Measurements from ENCODE around the gene SETD3.

SETD3 gene

DNA sequence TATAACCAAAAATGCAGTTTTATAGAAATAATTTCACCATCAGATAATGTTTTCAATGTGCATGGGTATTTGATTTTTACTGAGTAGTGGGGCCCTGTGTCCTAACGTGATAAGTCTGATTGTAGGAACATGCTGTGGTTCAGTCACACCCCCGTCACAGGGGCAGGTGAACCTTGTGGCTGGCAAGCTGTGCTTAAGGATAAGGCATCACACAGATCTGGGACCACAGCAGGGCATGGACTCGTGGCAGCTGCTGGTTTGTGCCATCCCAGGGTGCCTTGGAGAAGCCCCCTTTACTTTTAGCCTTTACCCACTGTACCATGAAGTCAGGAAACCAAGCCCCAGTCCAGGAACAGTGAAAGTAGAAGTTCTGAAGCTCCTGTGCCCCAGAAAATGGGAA is 17.2 kb upstream of the SETD3 start:
- DNase-seq (ENCODE audit: low read depth, low spot score) = no peak

DNA sequence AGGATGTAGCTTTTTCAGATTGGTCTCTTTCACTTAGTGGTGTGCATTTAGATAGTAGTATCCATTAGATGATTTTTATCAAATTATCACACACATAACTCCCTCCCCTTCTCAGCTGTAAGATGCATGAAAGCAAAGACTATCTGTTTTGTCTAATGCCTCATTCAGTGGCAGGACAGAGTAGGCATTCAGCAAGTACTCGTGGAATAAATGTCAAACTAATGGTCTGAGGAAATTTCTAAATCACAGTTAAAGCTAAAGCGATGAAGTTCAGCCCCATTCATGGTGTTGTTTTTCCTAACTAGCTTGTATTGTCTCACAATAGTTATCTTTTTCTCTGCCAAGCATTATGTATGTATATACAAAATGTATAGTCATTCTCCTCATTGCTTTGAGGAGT is 16.7 kb upstream of the SETD3 start:
- DNase-seq (ENCODE audit: low read depth, low spot score) = no peak

DNA sequence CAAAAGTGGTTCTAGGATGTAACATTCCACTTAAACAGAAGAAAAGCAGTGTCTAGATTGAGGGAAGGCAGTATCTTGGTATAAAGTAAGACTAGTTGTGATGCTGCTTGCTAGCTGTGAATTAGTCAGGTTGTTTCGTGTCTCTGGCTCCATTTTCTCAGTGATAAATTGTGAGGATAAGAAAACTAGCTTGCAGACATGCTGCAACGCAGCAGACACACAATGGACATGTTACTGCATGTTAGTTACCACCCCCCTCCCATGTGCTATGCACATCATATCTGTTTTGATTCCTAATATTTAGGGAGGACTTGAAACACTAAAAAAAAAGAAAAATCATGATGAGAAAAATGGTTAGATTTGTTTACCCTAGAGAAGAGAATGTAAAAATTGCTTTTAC is 3.4 kb upstream of the SETD3 start:
- DNase-seq (ENCODE audit: low read depth, low spot score) = no peak

DNA sequence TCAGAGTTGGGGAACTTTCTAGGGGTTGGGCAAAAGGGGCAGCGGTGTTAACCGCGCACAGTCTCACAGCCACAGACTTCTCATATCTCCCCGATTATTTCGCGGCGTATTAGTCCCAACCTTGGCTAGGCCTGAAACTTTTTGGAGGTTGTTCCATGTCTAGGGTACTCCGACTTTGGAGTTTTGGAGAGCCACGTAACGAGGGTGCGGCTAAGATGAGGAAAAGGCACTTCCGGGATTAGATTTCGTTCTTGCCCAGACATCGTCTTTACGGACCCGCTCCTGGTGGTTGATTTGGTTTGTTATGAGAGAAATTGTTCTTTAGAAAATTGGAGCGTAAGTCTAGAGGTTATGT is 1.1 kb upstream of the SETD3 start:
- DNase-seq (ENCODE audit: low read depth, low spot score) = no peak

DNA sequence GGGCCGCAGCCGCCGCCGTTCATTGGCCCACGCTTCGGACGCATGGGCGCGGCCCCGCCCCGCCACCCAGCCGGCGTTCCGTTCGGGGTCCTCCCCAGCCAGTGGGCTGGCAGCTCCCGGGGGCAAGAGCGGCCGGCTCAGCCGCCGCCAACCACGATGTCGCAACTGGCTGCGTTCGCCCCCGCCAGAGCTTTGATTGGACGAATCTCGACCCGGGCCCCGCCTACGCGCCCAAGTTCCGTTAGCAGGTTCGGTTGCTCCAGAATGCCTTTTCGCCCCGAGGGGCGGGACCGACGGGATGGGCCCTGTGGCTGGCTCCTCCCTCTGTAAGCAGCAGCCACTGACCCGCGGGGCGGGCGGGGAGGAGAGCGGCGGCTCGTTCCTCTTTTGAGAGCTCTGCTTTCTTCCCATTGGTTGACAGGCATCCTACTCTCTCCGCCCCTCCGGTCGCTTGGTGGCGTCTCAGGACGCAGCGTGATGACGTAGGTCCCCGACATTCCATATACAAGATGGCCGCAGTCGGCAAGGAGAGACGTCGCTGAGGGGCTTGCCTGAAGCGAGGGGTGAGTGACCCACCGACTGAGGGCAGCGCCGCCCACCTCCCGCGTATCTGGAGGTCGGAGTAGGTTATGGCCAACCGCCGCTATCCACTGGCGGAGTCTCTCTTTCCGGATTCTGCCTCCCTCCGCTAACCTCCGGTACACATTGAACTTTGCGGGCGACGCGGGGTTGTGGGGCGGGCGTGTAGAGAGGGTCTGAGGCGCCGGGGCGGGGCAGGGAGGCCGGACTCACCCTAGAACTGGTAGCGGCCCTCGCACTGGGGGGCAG is 472 bp upstream of the SETD3 start, which contains the start of gene CCNK:
Gene CCNK (plus strand): TSS at position 493 of the 828 bp plus-strand sequence. CDS start 11,269 bp downstream, outside the sequence.
- DNase-seq (ENCODE audit: low read depth, low spot score) = peak; percentile 100

DNA sequence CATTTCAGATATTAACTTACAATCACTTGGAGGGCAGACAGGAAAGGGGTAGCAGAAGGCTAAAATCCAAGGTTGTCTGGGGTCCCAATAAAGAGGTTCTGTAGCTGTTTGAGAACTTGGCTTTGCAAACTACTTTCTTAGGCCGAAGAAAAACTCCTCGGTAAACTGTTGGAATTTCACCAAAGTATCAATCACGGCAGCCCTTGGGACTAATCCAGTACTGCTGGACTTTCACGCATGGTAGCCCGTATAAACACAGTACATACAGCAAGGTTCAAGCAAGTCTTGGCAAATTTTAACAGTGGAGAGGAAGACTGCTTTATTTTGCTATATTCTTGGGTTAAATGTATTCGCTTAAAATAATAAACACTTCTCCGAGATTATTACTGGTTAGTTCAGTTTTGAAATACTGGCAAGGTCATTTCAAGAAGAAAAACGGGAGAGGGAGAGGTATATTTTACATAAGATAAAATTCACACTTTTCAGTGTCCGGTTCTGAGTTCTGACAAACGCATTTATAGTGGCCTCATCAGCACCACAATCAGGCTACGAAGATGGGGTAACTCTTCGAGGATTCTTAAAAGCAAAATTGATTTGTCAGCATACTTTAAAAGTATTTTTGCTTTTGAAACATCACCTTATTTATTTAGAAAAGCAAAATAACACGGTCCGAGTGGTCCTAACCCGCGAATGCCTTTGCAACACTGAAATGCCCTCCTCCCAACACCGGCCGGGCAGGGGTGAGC is 1.3 kb downstream of the SETD3 start:
- no peak for DNase-seq (ENCODE audit: low read depth, low spot score)

DNA sequence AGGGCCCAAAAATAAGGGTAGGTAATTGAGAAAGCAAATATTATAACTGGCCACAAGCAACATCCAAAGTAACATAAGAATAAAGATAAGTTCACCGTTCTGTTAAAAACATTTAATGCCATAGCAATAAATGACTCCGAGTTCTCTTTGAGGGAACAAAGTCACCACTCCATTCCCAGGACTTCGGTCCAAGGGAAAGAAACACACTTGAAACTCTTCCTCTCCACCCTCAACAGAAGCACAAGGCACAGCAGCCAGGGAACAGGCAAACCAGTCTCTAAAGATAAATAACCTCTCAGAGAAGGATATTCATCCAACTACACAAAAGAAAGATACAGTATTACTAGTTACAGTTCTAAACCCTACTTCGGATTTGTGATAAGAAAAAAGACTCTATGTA is 2.5 kb downstream of the SETD3 start:
- DNase-seq (ENCODE audit: low read depth, low spot score) = no peak

DNA sequence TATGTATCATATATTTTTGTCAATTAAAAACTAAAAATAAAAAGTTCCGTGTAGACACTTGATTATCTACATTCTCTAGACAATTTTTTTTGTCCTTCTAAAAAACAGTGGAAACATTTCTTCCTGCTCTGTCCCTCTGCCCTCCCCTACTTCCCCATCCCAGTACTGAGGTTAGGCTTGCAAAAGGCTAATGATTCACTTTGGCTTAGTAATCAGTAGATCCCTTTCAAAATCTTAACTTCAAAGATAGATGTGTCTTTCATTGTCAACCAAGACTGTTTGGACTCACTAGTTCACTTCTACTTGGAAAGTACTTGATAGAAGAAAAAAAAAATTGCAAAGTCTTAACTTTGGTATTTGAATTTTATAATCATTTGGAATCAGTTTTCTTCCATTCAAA is 3.8 kb downstream of the SETD3 start:
- no peak for DNase-seq (ENCODE audit: low read depth, low spot score)

DNA sequence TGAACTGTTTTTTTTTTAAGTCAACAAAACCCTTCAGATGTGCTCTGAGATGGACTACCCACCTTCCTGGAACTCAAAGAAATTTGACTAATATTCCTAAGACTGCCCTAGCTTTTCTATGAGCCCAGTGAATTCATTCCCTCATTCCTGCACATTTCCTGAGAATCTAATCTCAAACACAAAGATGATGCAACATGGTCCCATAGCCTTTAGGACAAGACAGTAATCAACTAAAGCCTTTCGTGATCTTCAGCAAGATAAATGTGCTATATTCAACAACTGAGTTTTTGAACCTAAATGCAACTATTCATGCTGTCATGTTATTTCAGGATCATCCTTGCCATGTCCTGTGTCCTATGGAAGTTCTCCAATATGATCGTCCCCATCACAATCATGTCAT is 5.0 kb downstream of the SETD3 start:
- no peak for DNase-seq (ENCODE audit: low read depth, low spot score)

DNA sequence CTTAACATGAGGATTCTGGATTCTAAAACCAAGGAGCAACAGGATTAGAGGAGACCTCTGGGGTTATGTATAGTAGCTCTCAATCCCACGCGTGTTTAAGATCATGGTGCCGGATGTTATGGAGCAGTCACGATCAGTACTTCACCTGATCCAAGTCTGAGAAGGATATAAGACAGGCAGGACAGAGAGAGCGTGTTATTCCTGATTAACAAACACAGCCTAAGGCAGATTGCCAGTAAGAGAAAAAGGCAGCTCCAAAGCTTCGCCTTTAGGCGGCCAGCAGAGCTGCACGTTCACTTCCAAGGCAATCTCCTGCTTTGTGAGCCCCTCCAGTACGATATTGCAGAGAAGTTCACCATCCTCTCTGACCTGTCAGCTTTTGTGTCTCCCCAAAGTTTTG is 5.5 kb downstream of the SETD3 start:
- DNase-seq (ENCODE audit: low read depth, low spot score) = no peak

DNA sequence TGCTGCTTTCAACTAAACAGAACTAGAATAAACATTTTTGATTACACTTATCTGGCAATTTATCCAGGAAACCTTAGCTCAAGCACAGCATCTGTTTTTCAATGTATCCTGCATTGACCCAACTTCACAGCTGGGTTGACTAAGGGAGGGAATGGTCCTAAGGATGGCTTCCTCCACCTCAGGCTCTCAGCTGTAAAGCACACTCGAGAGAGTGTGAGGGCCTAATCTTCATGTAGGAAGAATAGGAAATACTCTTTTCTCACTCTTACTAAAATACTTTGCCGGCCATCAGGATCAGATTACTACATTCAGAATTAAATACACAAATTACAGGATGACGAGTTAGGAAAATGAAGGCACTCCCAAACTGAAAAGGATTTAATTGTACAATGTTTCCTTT is 7.2 kb downstream of the SETD3 start:
- DNase-seq (ENCODE audit: low read depth, low spot score) = no peak

DNA sequence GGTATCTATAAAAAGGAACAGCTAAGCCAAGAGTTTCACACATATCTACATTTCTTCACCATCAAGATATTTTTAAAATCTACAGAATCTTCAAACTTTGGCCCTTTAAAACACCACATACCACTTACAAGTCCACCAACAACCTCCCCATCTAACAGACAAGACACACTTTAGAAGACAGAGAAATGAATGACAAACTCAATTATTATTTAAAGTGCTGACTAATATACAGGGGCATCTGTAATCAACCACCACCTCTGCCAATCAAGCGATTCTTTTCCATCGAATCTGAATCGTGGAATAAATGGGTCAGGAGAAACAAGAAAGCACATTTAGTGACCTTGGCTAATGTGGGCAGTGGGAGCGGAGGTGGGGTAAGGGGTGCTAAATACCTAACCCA is 7.7 kb downstream of the SETD3 start:
- DNase-seq (ENCODE audit: low read depth, low spot score) = no peak

DNA sequence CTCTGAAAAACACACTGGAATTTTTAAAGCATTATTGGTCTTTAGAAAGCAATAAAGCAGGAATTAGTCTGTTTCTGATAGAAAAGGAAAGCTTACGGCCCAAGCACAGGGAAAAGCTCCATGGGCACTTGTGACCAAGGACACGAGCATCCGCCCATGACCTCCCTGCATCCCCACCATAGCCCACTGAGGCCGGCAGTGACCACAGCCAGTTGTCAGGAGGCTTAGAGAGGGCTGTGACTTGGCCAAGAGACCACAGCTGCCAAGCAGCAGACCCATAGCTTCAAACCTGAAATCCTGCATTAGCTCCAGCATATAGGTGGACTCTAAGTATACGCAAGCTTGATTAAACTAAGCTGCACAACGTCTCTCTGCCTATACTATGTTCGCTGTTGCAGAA is 8.9 kb downstream of the SETD3 start:
- no peak for DNase-seq (ENCODE audit: low read depth, low spot score)

DNA sequence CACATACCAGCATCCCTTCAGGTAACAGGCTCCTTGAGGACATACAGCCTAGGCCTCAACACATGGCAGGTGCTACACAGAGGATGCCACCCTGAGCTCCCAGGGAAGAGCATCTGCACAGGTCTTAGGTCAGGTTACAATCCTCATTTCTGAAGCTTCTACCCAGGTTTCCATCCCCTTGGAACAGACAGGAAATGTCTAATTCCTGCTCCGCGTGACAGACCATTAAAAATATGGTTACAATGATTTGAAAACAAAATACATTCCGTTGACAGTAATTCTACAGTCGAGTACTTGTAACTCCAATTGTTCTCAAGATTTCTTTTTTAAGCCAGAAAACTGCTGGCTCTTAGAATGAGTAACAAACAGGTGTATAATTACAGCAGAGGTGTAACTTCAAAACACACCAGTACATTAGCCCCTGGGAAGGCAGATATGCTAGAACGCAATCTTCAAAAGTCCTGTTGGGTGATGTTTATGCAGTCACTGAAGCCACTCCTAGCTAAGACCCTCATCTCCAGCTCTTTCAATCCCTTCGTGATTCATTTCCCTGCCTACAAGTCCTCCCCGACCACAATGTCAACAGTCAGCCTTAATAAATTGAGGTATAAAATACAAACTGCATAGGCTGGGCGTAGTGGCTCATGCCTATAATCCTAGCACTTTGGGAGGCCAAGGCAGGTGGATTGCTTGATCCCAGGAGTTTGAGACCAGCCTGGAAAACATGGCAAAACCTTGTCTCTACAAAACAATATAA is 11.6 kb downstream of the SETD3 start:
- DNase-seq (ENCODE audit: low read depth, low spot score) = no peak

DNA sequence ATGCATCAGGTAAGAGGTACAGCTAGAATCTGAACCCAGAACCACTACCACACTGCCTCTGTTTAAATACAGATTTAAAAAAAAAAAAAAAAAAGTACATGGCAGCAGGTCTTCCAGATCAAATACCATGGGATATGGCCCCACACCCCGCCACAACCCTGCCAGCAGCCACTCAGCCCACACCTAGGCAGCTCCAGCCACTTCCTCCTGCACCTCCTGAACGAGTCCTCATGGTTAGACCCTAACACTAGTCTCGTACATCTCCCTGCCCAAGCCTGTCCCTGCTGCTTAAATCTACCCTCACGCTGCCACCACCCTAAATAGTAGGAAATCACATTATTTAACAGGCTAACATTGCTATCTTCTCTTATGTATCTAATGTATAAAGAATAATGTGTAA is 12.6 kb downstream of the SETD3 start:
- DNase-seq (ENCODE audit: low read depth, low spot score) = no peak

DNA sequence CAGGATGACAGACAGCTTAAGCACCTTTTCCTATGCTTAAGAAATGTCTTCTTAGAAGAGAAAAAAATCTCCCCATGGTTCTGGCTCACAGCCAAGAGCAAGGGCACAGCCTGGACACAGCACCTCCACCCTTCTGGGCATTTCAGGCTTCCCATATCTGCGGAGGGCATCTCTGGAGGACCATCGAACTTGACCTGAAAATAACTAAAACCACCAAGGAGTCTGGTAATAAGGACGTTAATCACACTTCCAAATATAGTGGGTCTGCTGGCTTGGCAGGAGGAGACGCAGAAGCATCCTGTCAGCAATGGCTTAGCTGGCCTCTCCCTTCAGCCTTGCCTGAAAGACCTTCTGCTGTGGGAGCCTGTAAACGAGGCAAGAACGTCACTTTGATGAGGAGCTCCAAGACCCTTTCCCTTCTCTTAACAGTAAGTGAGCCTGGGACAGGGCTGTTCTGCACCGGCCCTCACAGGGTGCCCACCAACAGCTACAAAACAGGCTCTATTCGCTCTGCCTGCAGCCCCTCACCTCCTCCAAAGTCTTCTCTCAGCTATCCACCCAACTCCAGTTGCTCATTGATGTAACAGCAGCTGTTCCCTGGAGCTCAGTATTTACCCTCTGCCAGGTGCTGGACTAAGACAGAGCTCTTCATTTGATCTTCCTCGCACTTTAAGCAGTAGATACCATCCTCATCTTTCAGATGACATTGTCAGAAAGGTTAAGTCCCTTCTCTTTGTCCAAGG is 13.2 kb downstream of the SETD3 start:
- no peak for DNase-seq (ENCODE audit: low read depth, low spot score)

DNA sequence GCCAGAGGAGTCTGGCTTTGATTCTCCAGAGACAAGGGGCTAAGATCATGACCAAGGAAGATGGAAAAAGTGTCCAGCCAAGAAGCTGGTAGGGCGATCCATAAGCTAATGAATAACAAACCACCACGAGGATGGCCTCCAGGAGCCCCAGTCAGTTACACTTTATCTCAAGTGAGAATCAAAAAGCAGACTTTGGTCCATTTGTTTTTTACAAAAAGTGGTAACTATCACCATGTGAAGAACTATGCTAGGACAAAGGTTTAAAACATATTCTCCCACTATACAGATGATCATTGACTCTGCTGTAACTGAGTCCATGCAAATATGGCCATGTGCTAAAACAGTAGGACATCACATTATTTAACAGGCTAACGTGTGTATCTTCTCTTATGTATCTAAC is 13.9 kb downstream of the SETD3 start:
- no peak for DNase-seq (ENCODE audit: low read depth, low spot score)

DNA sequence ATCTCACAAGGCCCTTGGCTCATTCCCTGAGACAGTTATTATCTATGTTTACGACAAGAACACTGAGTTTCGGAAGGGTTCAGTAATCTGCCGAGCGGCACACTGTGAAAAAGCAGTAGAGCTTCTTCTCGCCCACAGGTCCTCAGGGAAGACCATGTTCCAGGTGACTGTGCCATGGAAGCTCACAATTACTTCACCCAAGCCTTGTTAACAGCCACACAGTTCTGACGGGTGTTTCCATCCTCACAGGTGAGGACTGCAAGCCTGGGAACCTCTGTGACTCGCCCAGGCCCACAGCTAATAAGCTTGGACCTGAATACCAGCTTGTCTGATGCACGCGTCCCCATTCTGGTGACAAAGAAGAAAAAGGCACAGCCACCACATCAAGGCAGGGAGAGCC is 15.4 kb downstream of the SETD3 start:
- no peak for DNase-seq (ENCODE audit: low read depth, low spot score)

DNA sequence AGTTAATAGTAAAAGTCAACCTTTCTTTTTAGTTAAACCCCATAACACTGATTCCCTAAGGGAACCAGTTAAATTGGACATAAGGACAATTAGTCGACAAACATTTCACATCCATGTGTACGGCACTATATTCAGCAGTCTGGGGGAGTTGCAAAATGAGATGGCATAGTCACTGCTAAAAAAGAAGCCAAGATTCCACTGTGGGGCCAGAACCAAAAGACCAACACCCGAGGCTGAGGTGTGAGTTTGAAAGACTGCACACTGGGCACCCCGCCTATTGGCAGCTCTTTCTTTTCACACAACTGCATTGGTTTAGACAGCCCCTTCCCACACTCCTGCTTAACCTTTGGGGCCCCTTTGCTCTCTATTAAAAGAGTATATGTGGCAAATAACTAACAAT is 16.7 kb downstream of the SETD3 start:
- no peak for DNase-seq (ENCODE audit: low read depth, low spot score)

DNA sequence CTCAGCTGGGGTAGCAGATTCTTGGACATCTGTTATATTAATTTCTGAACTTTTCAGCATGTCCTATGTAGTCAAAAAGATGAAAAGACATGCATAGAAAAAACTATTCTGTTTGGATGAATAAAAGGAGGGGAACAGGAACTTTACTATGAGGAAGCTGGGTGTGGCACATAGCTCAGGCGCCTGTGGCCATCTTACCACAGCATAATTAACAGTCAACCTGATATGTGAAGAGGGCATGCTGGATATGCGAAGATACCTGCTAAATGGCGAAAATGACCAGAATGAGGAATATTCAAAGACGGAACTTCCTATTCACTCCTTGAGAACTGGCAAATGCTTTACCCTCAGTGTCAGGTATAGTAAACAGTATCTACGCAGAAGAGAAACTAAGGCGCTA is 18.4 kb downstream of the SETD3 start:
- no peak for DNase-seq (ENCODE audit: low read depth, low spot score)

DNA sequence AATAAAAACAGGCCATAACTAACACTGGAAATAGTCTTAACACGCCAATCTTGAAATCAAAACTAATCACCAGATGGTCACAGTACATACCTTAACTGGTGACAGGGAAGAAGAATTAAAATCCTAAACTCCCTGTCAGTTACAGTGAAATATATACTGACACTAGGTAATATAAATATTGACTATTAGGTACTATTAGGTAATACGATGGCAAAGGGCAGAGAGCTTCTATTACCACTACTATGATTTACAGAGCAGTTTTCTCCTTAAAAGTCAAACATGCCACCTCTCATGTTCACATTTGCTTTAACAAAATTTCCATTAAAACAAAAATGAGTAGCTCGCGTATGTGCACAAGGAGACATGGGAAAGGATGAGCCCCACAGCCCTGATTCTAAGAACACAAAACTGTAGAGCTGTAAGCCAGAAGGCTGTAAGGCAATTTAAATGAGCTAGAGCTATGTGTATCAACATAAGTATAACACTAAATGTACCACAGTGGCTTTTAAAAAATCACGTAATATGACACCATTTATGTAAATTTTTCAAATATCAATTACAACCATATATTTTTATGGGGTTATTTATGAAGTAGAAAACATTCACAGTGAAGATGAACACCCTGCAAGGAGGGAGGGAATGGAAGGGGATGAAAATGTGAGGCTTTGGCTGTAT is 19.1 kb downstream of the SETD3 start:
- DNase-seq (ENCODE audit: low read depth, low spot score) = no peak
